Mesendoderm (in vitro differentiated cells): Measurements from ENCODE around the gene MFRP.

ENCODE experiments used
- DNase-seq: peaks from one replicate; pipeline ENCODE4 v3.0.0; 2013
- H2AK5ac ChIP-seq: 2 replicates; pipeline ENCODE4 v1.6.1; 2013; ENCODE audit warnings: low read length, inconsistent platforms
- H2BK120ac ChIP-seq: 2 replicates; pipeline ENCODE4 v1.6.1; 2013; ENCODE audit warnings: low read depth, mild to moderate bottlenecking, low read length, moderate library complexity, mixed read lengths
- H2BK15ac ChIP-seq: replicated peaks from 2 replicates; pipeline ENCODE4 v1.6.1; 2013; ENCODE audit warnings: low read depth, mild to moderate bottlenecking, moderate library complexity
- H2BK5ac ChIP-seq: 2 replicates; pipeline ENCODE4 v1.6.1; 2013; ENCODE audit warnings: low read length, inconsistent platforms
- H3K18ac ChIP-seq: 2 replicates; pipeline ENCODE4 v1.6.1; 2013; ENCODE audit warnings: mild to moderate bottlenecking, low read length, mixed read lengths
- H3K23ac ChIP-seq: one replicate; pipeline ENCODE4 v1.6.1; 2013; ENCODE audit warnings: low read length
- H3K27ac ChIP-seq: 2 replicates; pipeline ENCODE4 v1.5.1; 2013; ENCODE audit warnings: low read depth, mild to moderate bottlenecking, inconsistent platforms, low read length, moderate library complexity
- H3K27me3 ChIP-seq: 2 replicates; pipeline ENCODE4 v1.6.1; 2013; ENCODE audit warnings: low read length, control low read depth, mild to moderate bottlenecking, inconsistent platforms; ENCODE audit not compliant: insufficient read depth, poor library complexity
- H3K36me3 ChIP-seq: 2 replicates; pipeline ENCODE4 v1.6.1; 2013; ENCODE audit warnings: low read length, inconsistent platforms; ENCODE audit not compliant: control insufficient read depth, insufficient read depth
- H3K4ac ChIP-seq: one replicate; pipeline ENCODE4 v1.6.1; 2013; ENCODE audit warnings: low read depth, mild to moderate bottlenecking, low read length, moderate library complexity
- H3K4me1 ChIP-seq: 2 replicates; pipeline ENCODE4 v1.6.1; 2013; ENCODE audit warnings: low read depth, low read length, inconsistent platforms; ENCODE audit not compliant: control insufficient read depth
- H3K4me2 ChIP-seq: 2 replicates; pipeline ENCODE4 v1.6.1; 2013; ENCODE audit warnings: low read length
- H3K4me3 ChIP-seq: 2 replicates; pipeline ENCODE4 v1.5.1; 2013; ENCODE audit warnings: mild to moderate bottlenecking, low read length
- H3K56ac ChIP-seq: one replicate; pipeline ENCODE4 v1.6.1; 2013; ENCODE audit warnings: low read length
- H3K79me1 ChIP-seq: 2 replicates; pipeline ENCODE4 v1.6.1; 2013; ENCODE audit warnings: low read length, inconsistent platforms
- H3K79me2 ChIP-seq: 2 replicates; pipeline ENCODE4 v1.6.1; 2013; ENCODE audit warnings: mild to moderate bottlenecking, low read length; ENCODE audit not compliant: control insufficient read depth, insufficient read depth
- H3K9ac ChIP-seq: 2 replicates; pipeline ENCODE4 v1.6.1; 2013; ENCODE audit warnings: low read length, inconsistent platforms
- H4K5ac ChIP-seq: one replicate; pipeline ENCODE4 v1.6.1; 2013; ENCODE audit warnings: low read length
- H4K8ac ChIP-seq: one replicate; pipeline ENCODE4 v1.6.1; 2013; ENCODE audit warnings: low read depth, mild to moderate bottlenecking, control low read depth, low read length, moderate library complexity
- WGBS: extraction: QIAGEN DNeasy Blood & Tissue Kit; methylation state at CpG from one replicate; pipeline ENCODE4 v1.1.7; 2013; ENCODE audit warnings: low lambda C conversion rate, missing lambda C conversion rate; ENCODE audit not compliant: insufficient coverage; ENCODE audit errors: extremely low coverage; 5-methylcytosine and 5-hydroxymethylcytosine counted together

The MFRP gene

DNA sequence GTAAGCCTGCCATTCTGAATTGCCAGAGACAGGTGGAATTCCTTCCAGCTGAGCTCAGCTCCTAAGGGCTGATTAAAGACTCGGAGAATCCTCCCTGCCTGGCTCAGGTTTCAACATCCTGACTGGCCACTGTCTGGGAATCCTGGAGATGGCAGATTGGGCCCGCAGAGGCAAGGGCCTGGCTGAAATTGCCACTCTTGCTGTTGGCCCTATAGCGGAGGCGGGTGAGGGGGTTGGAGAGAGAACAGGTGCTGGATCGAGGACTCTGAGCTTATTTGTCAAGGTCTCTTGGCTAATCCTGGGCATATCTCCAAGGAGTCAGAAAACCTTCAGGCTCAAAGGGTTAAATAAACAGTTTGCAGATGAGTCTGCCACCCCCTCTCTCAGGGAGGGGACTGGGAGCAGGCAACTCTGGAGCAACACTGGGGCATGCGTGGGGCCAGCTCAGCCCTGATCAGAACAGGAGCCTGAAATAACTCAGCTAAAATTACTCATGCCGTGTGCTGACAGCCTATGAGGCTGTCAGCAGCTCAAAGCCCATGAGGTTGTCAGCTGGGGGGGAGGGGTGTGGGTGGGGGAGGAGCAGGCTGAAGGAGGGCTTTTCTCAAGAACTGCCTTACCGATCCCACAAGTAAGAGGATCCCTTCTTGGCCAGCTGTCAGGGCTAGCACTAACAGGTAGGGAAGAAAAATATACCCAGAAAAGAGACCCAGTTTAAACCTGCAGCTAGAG is 14.7 kb upstream of the MFRP start:
- peaks cover 7% of the 10 kb centered on the region for H3K27me3 ChIP-seq
- H2BK120ac ChIP-seq, result no peak overlapping the region
- H3K4ac ChIP-seq, result no peak overlapping the region
- no peak overlapping the region for H2AK5ac ChIP-seq
- no peak overlapping the region for H3K56ac ChIP-seq
- H2BK15ac ChIP-seq, result no peak overlapping the region
- H2BK5ac ChIP-seq, result no peak overlapping the region
- H3K4me3 ChIP-seq, result no peak overlapping the region
- no peaks in the 10 kb centered on the region for H3K79me2 ChIP-seq
- H3K36me3 ChIP-seq, result no peaks in the 10 kb centered on the region
- H3K79me1 ChIP-seq, result no peaks in the 10 kb centered on the region
- no peak overlapping the region for H4K8ac ChIP-seq
- no CpG with 5 or more reads among the region's 8 CpGs for WGBS
- no peak overlapping the region for H4K5ac ChIP-seq
- no peak overlapping the region for H3K27ac ChIP-seq
- H3K4me2 ChIP-seq, result no peak overlapping the region
- no peak overlapping the region for H3K9ac ChIP-seq
- H3K4me1 ChIP-seq, result peaks cover 8% of the 10 kb centered on the region
- DNase-seq, result peak; percentile 95
- no peak overlapping the region for H3K23ac ChIP-seq
- H3K18ac ChIP-seq, result no peak overlapping the region

DNA sequence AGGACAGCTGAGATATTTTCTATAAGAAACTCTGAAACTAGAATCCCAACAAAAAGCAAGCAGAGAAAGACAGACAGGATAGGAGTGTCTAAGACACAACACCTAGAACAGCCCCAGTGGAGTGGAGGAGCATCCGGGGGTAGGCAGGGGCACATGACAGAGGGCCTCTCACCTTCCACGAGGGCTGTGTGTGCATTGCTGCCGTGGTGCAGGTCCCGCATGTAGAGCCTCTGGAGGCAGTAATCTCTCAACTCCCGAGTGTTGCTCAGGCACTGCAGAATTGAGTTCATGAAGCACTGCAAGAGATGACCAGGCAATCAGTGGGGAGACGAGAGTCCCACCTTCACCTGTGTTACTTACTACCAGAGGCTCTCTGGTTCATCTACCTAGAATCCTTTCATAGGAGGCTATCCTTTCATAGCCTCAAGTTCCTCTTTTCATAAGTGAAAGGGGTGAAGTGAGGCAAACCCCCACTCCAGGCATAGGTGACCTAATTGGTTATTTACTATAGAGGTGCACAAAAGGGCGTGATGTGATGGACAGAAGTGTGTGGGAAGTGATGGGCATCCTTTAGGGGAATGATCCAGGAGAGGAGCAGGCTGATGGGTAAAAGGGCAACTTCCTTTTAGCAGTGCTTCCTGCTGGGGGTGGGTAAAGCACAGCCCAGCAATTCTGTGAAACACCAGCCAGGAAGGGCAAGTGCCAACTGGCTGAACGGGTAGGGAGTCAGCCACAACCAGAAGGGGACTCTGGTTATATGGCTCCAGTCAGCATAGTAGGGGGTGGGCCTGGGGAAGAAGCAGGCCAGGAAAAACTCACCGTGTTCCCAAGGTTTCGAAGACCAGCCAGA is 13.1 kb upstream of the MFRP start:
- H3K4me1 ChIP-seq, result peaks cover 8% of the 10 kb centered on the region
- H2BK120ac ChIP-seq, result no peak overlapping the region
- WGBS, result no CpG with 5 or more reads among the region's 10 CpGs

DNA sequence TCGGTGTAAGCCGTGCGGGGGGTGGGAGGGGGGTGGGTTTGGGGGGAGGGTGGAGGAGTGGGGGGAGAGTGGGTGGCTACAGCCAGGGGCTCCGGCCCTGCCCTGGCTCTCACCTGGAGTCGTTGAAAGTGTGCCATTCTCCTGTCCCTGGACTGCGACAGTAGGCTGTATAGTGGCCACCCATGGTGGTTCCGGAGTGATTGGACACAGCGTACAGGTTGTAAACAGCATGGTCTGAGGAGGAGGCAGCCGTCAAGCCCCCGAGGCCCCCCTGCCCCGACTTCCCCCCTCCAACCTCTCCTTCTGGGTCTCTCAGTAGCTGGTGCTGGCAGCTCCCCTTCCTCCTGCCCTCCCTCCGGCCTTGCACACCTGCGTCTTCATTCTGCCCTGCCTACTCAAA is 10.6 kb upstream of the MFRP start:
- no peak overlapping the region for H2BK120ac ChIP-seq
- peak overlapping the region; percentile 2 for H3K18ac ChIP-seq
- no peaks in the 10 kb centered on the region for H3K27me3 ChIP-seq
- no peak overlapping the region for H3K4me3 ChIP-seq
- no peak overlapping the region for H2BK5ac ChIP-seq
- H3K9ac ChIP-seq, result no peak overlapping the region
- no peak for DNase-seq
- no peak overlapping the region for H3K4ac ChIP-seq
- no peak overlapping the region for H4K8ac ChIP-seq
- H3K79me1 ChIP-seq, result no peaks in the 10 kb centered on the region
- peaks cover 8% of the 10 kb centered on the region for H3K4me1 ChIP-seq
- no peak overlapping the region for H4K5ac ChIP-seq
- H3K56ac ChIP-seq, result no peak overlapping the region
- H3K23ac ChIP-seq, result no peak overlapping the region
- H3K4me2 ChIP-seq, result no peak overlapping the region
- no CpG with 5 or more reads among the region's 13 CpGs for whole genome bisulfite sequencing
- no peak overlapping the region for H2AK5ac ChIP-seq
- no peak overlapping the region for H3K27ac ChIP-seq
- no peaks in the 10 kb centered on the region for H3K79me2 ChIP-seq
- H2BK15ac ChIP-seq, result no peak overlapping the region
- no peaks in the 10 kb centered on the region for H3K36me3 ChIP-seq

More for the DNA sequence above, 13.1 kb upstream of the MFRP start:
- H3K79me2 ChIP-seq, result no peaks in the 10 kb centered on the region
- no peak overlapping the region for H3K27ac ChIP-seq
- H4K8ac ChIP-seq, result no peak overlapping the region
- no peak overlapping the region for H3K18ac ChIP-seq
- no peak for DNase-seq
- no peak overlapping the region for H3K4ac ChIP-seq
- no peak overlapping the region for H2BK15ac ChIP-seq
- H3K56ac ChIP-seq, result no peak overlapping the region
- H2BK5ac ChIP-seq, result no peak overlapping the region
- H3K23ac ChIP-seq, result no peak overlapping the region
- H3K9ac ChIP-seq, result no peak overlapping the region
- H3K36me3 ChIP-seq, result no peaks in the 10 kb centered on the region
- H3K4me3 ChIP-seq, result no peak overlapping the region
- H3K79me1 ChIP-seq, result no peaks in the 10 kb centered on the region
- H2AK5ac ChIP-seq, result no peak overlapping the region
- peaks cover 5% of the 10 kb centered on the region for H3K27me3 ChIP-seq
- H4K5ac ChIP-seq, result no peak overlapping the region
- H3K4me2 ChIP-seq, result no peak overlapping the region

- Histone ChIP-seq H2AK5ac (no peak overlapping the region), H2BK5ac (peak overlapping the region; percentile 47), H3K4ac (peak overlapping the region; percentile 56), H3K36me3 (no peaks in the 10 kb centered on the region), H3K79me2 (no peaks in the 10 kb centered on the region), H3K9ac (peak overlapping the region; percentile 93), H3K4me1 (peaks cover 2% of the 10 kb centered on the region), H2BK120ac (no peak overlapping the region), H3K27me3 (no peaks in the 10 kb centered on the region), H3K4me3 (peak overlapping the region; percentile 46), H3K27ac (no peak overlapping the region), H4K5ac (no peak overlapping the region), H2BK15ac (peak overlapping the region; percentile 48), H3K4me2 (peak overlapping the region; percentile 100), H3K18ac (peak overlapping the region; percentile 89), H4K8ac (no peak overlapping the region), H3K56ac (peak overlapping the region; percentile 94), H3K23ac (peak overlapping the region; percentile 81), H3K79me1 (no peaks in the 10 kb centered on the region)
- no CpG with 5 or more reads among the region's 54 CpGs for WGBS
- DNase-seq, result peak; percentile 90
Observed at GRCh38 chr11:119356349-119357031, 10.0 kb upstream of the MFRP start.

- Histone ChIP-seq H4K8ac (no peak overlapping the region), H3K4me1 (no peaks in the 10 kb centered on the region), H3K18ac (no peak overlapping the region), H3K4me3 (no peak overlapping the region), H3K79me2 (no peaks in the 10 kb centered on the region), H3K36me3 (no peaks in the 10 kb centered on the region), H2BK5ac (no peak overlapping the region), H3K4me2 (no peak overlapping the region), H3K27me3 (no peaks in the 10 kb centered on the region), H3K79me1 (no peaks in the 10 kb centered on the region), H3K56ac (no peak overlapping the region), H2AK5ac (no peak overlapping the region), H2BK15ac (no peak overlapping the region), H2BK120ac (no peak overlapping the region), H4K5ac (no peak overlapping the region), H3K4ac (no peak overlapping the region), H3K27ac (no peak overlapping the region), H3K9ac (no peak overlapping the region), H3K23ac (no peak overlapping the region)
- WGBS, result no CpG with 5 or more reads among the region's 9 CpGs
- DNase-seq, result no peak
Observed at GRCh38 chr11:119355091-119355843, 8.8 kb upstream of the MFRP start.
